ENCODE measurements around the gene MTHFR. TPM values are rescaled to one million over a fixed set of nuclear protein-coding genes. Genes with fewer than 3 reads are reported as not detected.

MTHFR gene
- total RNA-seq, 1 donor from 2014 or later: 6.2 TPM

- no peak within 1 kb of the TSS for H3K4me3 ChIP-seq (ENCODE audit: low read depth, low read length)
- no peak for TF ChIP-seq CTCF (conservative IDR thresholded peaks at IDR 0.05; ENCODE audit: low read depth, low read length)
- no peak for DNase-seq (ENCODE audit: low read depth)
Measured at GRCh38 chr1:11847667-11848372, 42.1 kb upstream of the MTHFR start, which contains the start of gene NPPA. Gene NPPA, minus strand, starts transcription at chr1:11847783. Its CDS starts 99 bp downstream, at chr1:11847684.

GRCh38 chr1:11845641-11846335 lies 40.0 kb upstream of the MTHFR start:
- no peak for TF ChIP-seq CTCF (conservative IDR thresholded peaks at IDR 0.05; ENCODE audit: low read depth, low read length)
- no peak for DNase-seq (ENCODE audit: low read depth)
- no peak overlapping the region for H3K4me3 ChIP-seq (ENCODE audit: low read depth, low read length)

GRCh38 chr1:11842154-11843041 lies 36.6 kb upstream of the MTHFR start:
- no peak for DNase-seq (ENCODE audit: low read depth)
- no peak for TF ChIP-seq CTCF (conservative IDR thresholded peaks at IDR 0.05; ENCODE audit: low read depth, low read length)
- H3K4me3 ChIP-seq (ENCODE audit: low read depth, low read length): no peak overlapping the region

- TF ChIP-seq CTCF (conservative IDR thresholded peaks at IDR 0.05; ENCODE audit: low read depth, low read length): no peak
- H3K4me3 ChIP-seq (ENCODE audit: low read depth, low read length): no peak overlapping the region
- no peak for DNase-seq (ENCODE audit: low read depth)
Measured at GRCh38 chr1:11841245-11842153, 35.7 kb upstream of the MTHFR start.

- no peak for TF ChIP-seq CTCF (conservative IDR thresholded peaks at IDR 0.05; ENCODE audit: low read depth, low read length)
- no peak for DNase-seq (ENCODE audit: low read depth)
- no peak overlapping the region for H3K4me3 ChIP-seq (ENCODE audit: low read depth, low read length)
Measured at GRCh38 chr1:11839727-11840705, 34.3 kb upstream of the MTHFR start.
